OCI-LY7 (cell line): ENCODE measurements around the gene IGSF23. TPM values are rescaled to one million over a fixed set of nuclear protein-coding genes. Genes with fewer than 3 reads are reported as not detected.

Experiments
- BruUV-seq: library from RNA; stranded (reverse); fragments of 400-500 nt; replicated peaks from 2 replicates; lab custom pipeline; 2021; lab: Mats Ljungman, UMichigan
- CTCF ChIA-PET: fragments of 300-600 bp; sonication (Branson Sonifier 250); formaldehyde crosslinking; loops from one replicate; lab custom pipeline; 2022; ENCODE audit warnings: antibody characterized with exemption; ENCODE audit not compliant: unreplicated experiment; lab: Charles Lee
- POLR2A ChIA-PET: fragments of 300-600 bp; sonication (Branson Sonifier 250); formaldehyde crosslinking; loops from one replicate; lab custom pipeline; 2022; ENCODE audit warnings: antibody characterized with exemption; lab: Charles Lee
- DNase-seq: peaks from one replicate; pipeline ENCODE4 v3.0.0-alpha.2; 2015; ENCODE audit warnings: low spot score
- H2AFZ ChIP-seq: fragments of 200-600 bp; sonication (generic), shearing (Covaris generic); 2 replicates; pipeline ENCODE4 v1.6.1; 2014; ENCODE audit warnings: mild to moderate bottlenecking, antibody characterized with exemption, low read length, moderate library complexity
- H3K27ac ChIP-seq: fragments of 200-600 bp; sonication (generic); 2 replicates; pipeline ENCODE4 v1.5.1; 2014; ENCODE audit warnings: mixed run types, low read depth, mild to moderate bottlenecking, moderate library complexity, low read length, inconsistent platforms; ENCODE audit not compliant: poor library complexity, severe bottlenecking
- H3K36me3 ChIP-seq: fragments of 200-600 bp; sonication (generic); 2 replicates; pipeline ENCODE4 v1.6.1; 2014; ENCODE audit warnings: mild to moderate bottlenecking, antibody characterized with exemption, low read length, moderate library complexity, mixed read lengths; ENCODE audit not compliant: insufficient read depth
- H3K4me1 ChIP-seq: fragments of 200-600 bp; sonication (generic); 2 replicates; pipeline ENCODE4 v1.5.1; 2014; ENCODE audit warnings: mild to moderate bottlenecking, low read length; ENCODE audit not compliant: insufficient read depth, poor library complexity, severe bottlenecking
- H3K4me2 ChIP-seq: fragments of 200-600 bp; sonication (generic); 2 replicates; pipeline ENCODE4 v1.6.1; 2014; ENCODE audit warnings: mild to moderate bottlenecking, low read length
- H3K4me3 ChIP-seq: fragments of 200-600 bp; sonication (generic); 2 replicates; pipeline ENCODE4 v1.5.1; 2014; ENCODE audit warnings: mild to moderate bottlenecking, low read depth, low read length; ENCODE audit not compliant: poor library complexity, severe bottlenecking
- H3K79me2 ChIP-seq: fragments of 200-600 bp; sonication (generic); 2 replicates; pipeline ENCODE4 v1.6.1; 2016; ENCODE audit warnings: low read depth, mild to moderate bottlenecking, low read length, moderate library complexity, mixed read lengths; ENCODE audit not compliant: insufficient read depth
- H3K9me2 ChIP-seq: fragments of 200-600 bp; sonication (generic); 2 replicates; pipeline ENCODE4 v1.6.1; 2016; ENCODE audit warnings: mild to moderate bottlenecking, low read length, mixed read lengths; ENCODE audit not compliant: insufficient read depth
- H3K9me3 ChIP-seq: fragments of 200-600 bp; sonication (generic); 2 replicates; pipeline ENCODE4 v1.6.1; 2014; ENCODE audit warnings: mild to moderate bottlenecking, mixed run types, low read length, mixed read lengths
- H4K20me1 ChIP-seq: fragments of 200-600 bp; sonication (generic); 2 replicates; pipeline ENCODE4 v1.6.1; 2014; ENCODE audit warnings: mild to moderate bottlenecking, antibody characterized with exemption, low read length, moderate library complexity, mixed read lengths; ENCODE audit not compliant: insufficient read depth
- CTCF ChIP-seq: fragments of 200-600 bp; sonication (generic); conservative IDR thresholded peaks from 2 replicates; pipeline ENCODE4 v1.5.1; 2014; ENCODE audit warnings: mild to moderate bottlenecking, antibody characterized with exemption, low read length, moderate library complexity, mixed read lengths
- EZH2phosphoT487 ChIP-seq: fragments of 200-600 bp; sonication (generic); IDR thresholded peaks from 2 replicates; pipeline ENCODE4 v1.6.1; 2018; ENCODE audit warnings: low read depth, borderline replicate concordance, mild to moderate bottlenecking, mixed run types, antibody characterized with exemption, low read length, moderate library complexity, mixed read lengths
- intact Hi-C: fragments of 100-400 bp; cut with micrococcal nuclease; formaldehyde crosslinking; loops from one replicate; pipeline ENCODE4 v1.10.0; 2022; ENCODE audit not compliant: unreplicated experiment
- total RNA-seq, 2 experiments: library from RNA; depleted of rRNA in 1 of 2; stranded (reverse); fragments of >200 nt in 1 of 2; shearing (Covaris generic) in 1 of 2; gene quantifications; 2 replicates each; pipeline ENCODE4 v1.2.3, GENCODE V29; 2014 to 2022

Gene IGSF23
- total RNA-seq, 2 experiments from 2014 or later, result not detected

GRCh38 chr19:44677019-44677811, 63.9 kb downstream of the IGSF23 start:
- peak; percentile 30 for DNase-seq
- H3K36me3 ChIP-seq, result no peaks in the 10 kb centered on the region
- BruUV-seq, result no TSS peak
- TF ChIP-seq EZH2phosphoT487 (no peak), CTCF (no peak)
- no peak overlapping the region for H3K4me3 ChIP-seq
- no peaks in the 10 kb centered on the region for H4K20me1 ChIP-seq
- ChIA-PET POLR2A (no interaction called here), CTCF (no interaction called here)
- no peak overlapping the region for H3K27ac ChIP-seq
- H3K9me3 ChIP-seq, result no peaks in the 10 kb centered on the region
- peak overlapping the region; percentile 75 for H2AFZ ChIP-seq
- no peak overlapping the region for H3K4me2 ChIP-seq
- no peaks in the 10 kb centered on the region for H3K4me1 ChIP-seq
- intact Hi-C loops, result no loop called here
- H3K9me2 ChIP-seq, result no peaks in the 10 kb centered on the region
- H3K79me2 ChIP-seq, result no peaks in the 10 kb centered on the region

- TF ChIP-seq EZH2phosphoT487 (no peak), CTCF (no peak)
- CTCF ChIA-PET, result no interaction called here
- intact Hi-C loops, result no loop called here
- no TSS peak for BruUV-seq
- POLR2A ChIA-PET, result no interaction called here
- H3K9me2 ChIP-seq, result no peaks in the 10 kb centered on the region
- H3K27ac ChIP-seq, result no peak overlapping the region
- peaks cover 6% of the 10 kb centered on the region for H3K4me1 ChIP-seq
- H3K36me3 ChIP-seq, result no peaks in the 10 kb centered on the region
- H3K4me2 ChIP-seq, result no peak overlapping the region
- no peak overlapping the region for H2AFZ ChIP-seq
- H4K20me1 ChIP-seq, result no peaks in the 10 kb centered on the region
- H3K4me3 ChIP-seq, result no peak overlapping the region
- no peaks in the 10 kb centered on the region for H3K9me3 ChIP-seq
- no peak for DNase-seq
- no peaks in the 10 kb centered on the region for H3K79me2 ChIP-seq
Observed at GRCh38 chr19:44680536-44680935, 67.2 kb downstream of the IGSF23 start.
